ENCODE measurements around the gene PKNOX2.

Gene PKNOX2

GRCh38 chr11:125182573-125182972 is 18.0 kb downstream of the PKNOX2 start:
- peaks cover 3% of the 10 kb centered on the region for H3K36me3 Mint-ChIP-seq (ENCODE audit: insufficient read depth)
- no peaks in the 10 kb centered on the region for H3K9me3 Mint-ChIP-seq
- DNase-seq (no peak), ATAC-seq (replicated peaks) (no peak)
- no peak overlapping the region for H3K4me3 Mint-ChIP-seq
- H3K4me1 Mint-ChIP-seq (ENCODE audit: low read depth in 2 of 2), result no peaks in the 10 kb centered on the region
- H3K27me3 Mint-ChIP-seq, result peaks cover 58 to 92% of the 10 kb centered on the region in 2 donors
- no peak overlapping the region for H3K27ac Mint-ChIP-seq

DNA sequence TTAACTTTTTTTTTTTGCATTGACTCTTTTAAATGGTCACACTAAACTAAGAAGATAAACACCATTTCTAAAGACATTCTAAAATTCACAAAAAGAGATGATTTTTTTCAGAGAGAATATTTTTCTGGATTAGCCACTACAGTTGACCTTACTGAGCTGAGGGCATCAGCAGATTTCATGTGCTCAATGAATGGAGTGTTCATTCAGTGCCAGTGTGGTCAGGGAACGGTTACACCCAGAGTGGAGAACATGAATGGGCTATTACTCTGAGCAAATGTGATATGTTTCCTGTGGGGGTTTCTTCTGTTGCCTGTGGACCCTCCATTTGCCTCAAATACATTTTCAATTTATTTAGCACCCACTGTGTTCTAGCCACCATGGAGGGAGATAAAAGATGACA is 19.1 kb downstream of the PKNOX2 start:
- ATAC-seq (replicated peaks), result no peak
- H3K36me3 Mint-ChIP-seq (ENCODE audit: insufficient read depth), result peaks cover 3% of the 10 kb centered on the region
- H3K9me3 Mint-ChIP-seq, result no peaks in the 10 kb centered on the region
- DNase-seq, result no peak
- peaks cover 60 to 92% of the 10 kb centered on the region in 2 donors for H3K27me3 Mint-ChIP-seq
- no peaks in the 10 kb centered on the region for H3K4me1 Mint-ChIP-seq (ENCODE audit: low read depth in 2 of 2)
- H3K27ac Mint-ChIP-seq, result no peak overlapping the region
- H3K4me3 Mint-ChIP-seq, result no peak overlapping the region

DNA sequence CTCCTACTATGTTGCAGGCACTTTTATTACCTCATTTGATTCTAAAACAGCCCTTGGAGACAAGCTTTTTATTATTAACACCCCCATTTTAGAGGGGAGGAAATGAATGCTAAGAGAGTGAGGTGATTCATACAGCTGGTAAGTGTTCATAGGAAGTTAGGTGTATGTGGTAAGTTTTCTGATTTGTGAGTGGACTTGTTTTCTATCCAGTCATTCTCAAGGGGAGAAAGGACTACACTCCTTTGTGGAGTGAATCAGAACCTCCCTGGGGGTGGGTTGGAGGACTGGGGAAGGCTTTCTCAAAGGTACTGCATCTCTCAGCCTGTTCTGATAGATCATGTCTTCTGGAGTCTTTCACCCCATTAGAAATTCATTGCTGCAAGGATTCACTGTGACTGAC is 23.5 kb downstream of the PKNOX2 start:
- peaks cover 0 to 2% of the 10 kb centered on the region in 2 donors for H3K4me1 Mint-ChIP-seq (ENCODE audit: low read depth in 2 of 2)
- no peak for DNase-seq
- H3K27me3 Mint-ChIP-seq, result peaks cover 79 to 92% of the 10 kb centered on the region in 2 donors
- H3K27ac Mint-ChIP-seq, result no peak overlapping the region
- no peak overlapping the region for H3K4me3 Mint-ChIP-seq
- ATAC-seq (replicated peaks), result no peak
- H3K9me3 Mint-ChIP-seq, result no peaks in the 10 kb centered on the region
- no peaks in the 10 kb centered on the region for H3K36me3 Mint-ChIP-seq (ENCODE audit: insufficient read depth)

- H3K4me1 Mint-ChIP-seq (ENCODE audit: low read depth in 2 of 2), result peaks cover 0 to 2% of the 10 kb centered on the region in 2 donors
- no peaks in the 10 kb centered on the region for H3K9me3 Mint-ChIP-seq
- H3K36me3 Mint-ChIP-seq (ENCODE audit: insufficient read depth), result no peaks in the 10 kb centered on the region
- no peak overlapping the region for H3K27ac Mint-ChIP-seq
- no peak for DNase-seq
- no peak overlapping the region for H3K4me3 Mint-ChIP-seq
- no peak for ATAC-seq (replicated peaks)
- peaks cover 79 to 96% of the 10 kb centered on the region in 2 donors for H3K27me3 Mint-ChIP-seq
Observed at GRCh38 chr11:125190566-125190965, 26.0 kb downstream of the PKNOX2 start.

DNA sequence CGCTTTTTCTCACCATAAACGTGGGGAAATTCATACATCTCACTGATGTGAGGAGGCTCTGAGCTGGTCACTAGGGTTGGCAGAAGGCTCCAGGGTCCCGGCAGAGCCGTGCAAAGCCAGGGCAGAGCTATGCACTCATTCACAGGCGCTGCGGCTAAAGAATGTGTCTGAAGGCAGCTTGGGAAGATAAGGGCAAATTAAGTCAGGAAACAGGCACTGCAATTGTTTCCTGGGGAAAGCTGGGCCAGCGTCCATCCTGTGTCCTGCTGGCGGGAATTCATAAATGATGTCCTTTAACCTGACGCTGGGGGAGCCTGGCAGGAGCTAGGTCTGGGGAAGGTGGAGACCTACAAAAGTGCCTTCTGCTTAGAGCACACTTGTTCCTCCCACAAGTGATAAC is 27.6 kb downstream of the PKNOX2 start:
- Mint-ChIP-seq H3K4me1 (ENCODE audit: low read depth in 2 of 2) (peaks cover 0 to 2% of the 10 kb centered on the region in 2 donors), H3K36me3 (ENCODE audit: insufficient read depth) (no peaks in the 10 kb centered on the region), H3K27ac (no peak overlapping the region), H3K27me3 (peaks cover 72 to 94% of the 10 kb centered on the region in 2 donors), H3K9me3 (no peaks in the 10 kb centered on the region), H3K4me3 (no peak overlapping the region)
- no peak for DNase-seq
- no peak for ATAC-seq (replicated peaks)

- ATAC-seq (replicated peaks) (no peak), DNase-seq (no peak)
- peaks cover 73 to 97% of the 10 kb centered on the region in 2 donors for H3K27me3 Mint-ChIP-seq
- no peak overlapping the region for H3K27ac Mint-ChIP-seq
- H3K9me3 Mint-ChIP-seq, result no peaks in the 10 kb centered on the region
- H3K4me1 Mint-ChIP-seq (ENCODE audit: low read depth in 2 of 2), result peaks cover 0 to 2% of the 10 kb centered on the region in 2 donors
- H3K36me3 Mint-ChIP-seq (ENCODE audit: insufficient read depth), result no peaks in the 10 kb centered on the region
- H3K4me3 Mint-ChIP-seq, result no peak overlapping the region
Observed at GRCh38 chr11:125192717-125193415, 28.3 kb downstream of the PKNOX2 start.

- Mint-ChIP-seq H3K27me3 (peaks cover 73 to 97% of the 10 kb centered on the region in 2 donors), H3K4me3 (no peak overlapping the region), H3K4me1 (ENCODE audit: low read depth in 2 of 2) (peaks cover 0 to 2% of the 10 kb centered on the region in 2 donors), H3K36me3 (ENCODE audit: insufficient read depth) (no peaks in the 10 kb centered on the region), H3K27ac (no peak overlapping the region), H3K9me3 (no peaks in the 10 kb centered on the region)
- no peak for ATAC-seq (replicated peaks)
- no peak for DNase-seq
Observed at GRCh38 chr11:125193416-125193726, 28.8 kb downstream of the PKNOX2 start.

DNA sequence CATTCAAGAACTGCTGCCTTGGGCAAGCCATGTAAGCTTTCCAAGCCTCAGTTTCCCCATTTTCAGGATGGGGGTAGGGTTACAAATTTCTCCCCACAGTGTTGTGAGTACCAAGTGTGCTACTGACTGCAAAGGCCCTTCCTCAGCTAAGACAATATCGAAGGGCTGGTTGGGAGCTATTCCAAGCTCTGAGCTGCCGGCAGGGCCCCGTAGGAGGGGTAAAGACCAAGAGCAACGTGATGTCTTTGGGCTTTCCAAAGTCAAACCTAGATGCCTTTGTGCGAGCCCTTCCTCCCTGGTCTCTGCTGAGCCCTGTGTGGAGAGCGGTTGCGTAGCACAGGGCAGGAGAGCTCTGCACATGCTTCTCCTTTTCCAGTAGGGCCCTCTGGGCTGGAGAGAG is 29.3 kb downstream of the PKNOX2 start:
- Mint-ChIP-seq H3K27ac (no peak overlapping the region), H3K27me3 (peaks cover 73 to 97% of the 10 kb centered on the region in 2 donors), H3K4me3 (no peak overlapping the region), H3K36me3 (ENCODE audit: insufficient read depth) (no peaks in the 10 kb centered on the region), H3K9me3 (no peaks in the 10 kb centered on the region), H3K4me1 (ENCODE audit: low read depth in 2 of 2) (peaks cover 0 to 2% of the 10 kb centered on the region in 2 donors)
- ATAC-seq (replicated peaks) (no peak), DNase-seq (no peak)

DNA sequence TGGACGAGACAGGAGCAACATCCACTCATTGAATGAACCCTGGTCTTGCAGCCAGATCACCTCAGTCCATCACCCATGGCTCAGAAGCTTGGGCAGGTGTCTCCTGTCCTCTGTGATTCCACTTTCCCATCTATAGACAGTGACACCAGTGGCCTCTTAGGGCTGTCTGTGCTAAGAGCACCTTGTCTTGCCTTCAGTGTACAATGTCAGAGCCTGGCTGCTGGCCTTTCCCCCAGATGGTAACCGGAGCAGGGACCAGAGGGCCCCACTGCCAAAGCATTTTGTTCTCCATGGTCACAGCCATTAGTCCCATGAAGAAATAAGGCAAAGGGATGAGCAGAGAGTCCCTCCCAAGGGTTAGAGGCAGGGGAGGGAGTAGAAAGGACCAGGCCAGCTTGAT is 35.4 kb downstream of the PKNOX2 start:
- ATAC-seq (replicated peaks) (no peak), DNase-seq (no peak)
- Mint-ChIP-seq H3K4me3 (no peak overlapping the region), H3K4me1 (ENCODE audit: low read depth in 2 of 2) (no peaks in the 10 kb centered on the region), H3K36me3 (ENCODE audit: insufficient read depth) (no peaks in the 10 kb centered on the region), H3K27me3 (peaks cover 34 to 80% of the 10 kb centered on the region in 2 donors), H3K9me3 (no peaks in the 10 kb centered on the region), H3K27ac (no peak overlapping the region)

DNA sequence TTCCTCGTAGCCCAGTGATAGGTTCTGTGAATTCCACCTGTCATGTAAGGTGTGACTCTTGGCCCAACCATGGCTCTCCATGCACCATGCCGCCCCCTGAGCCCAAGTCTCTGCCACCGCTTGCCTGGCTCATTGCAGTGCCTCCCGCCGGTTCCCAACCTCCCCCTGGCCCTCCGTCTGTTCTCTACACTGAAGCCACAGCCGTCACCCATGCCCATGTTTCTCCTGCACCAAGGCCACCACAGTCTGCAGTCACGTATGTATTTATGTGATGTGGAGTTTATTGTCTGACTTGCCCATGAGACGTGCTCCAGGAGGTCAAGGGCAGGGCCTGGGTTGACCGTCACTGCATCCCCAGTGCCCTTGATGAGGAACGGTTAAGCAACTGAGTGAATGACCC is 35.9 kb downstream of the PKNOX2 start:
- ATAC-seq (replicated peaks), result no peak
- H3K27ac Mint-ChIP-seq, result no peak overlapping the region
- no peaks in the 10 kb centered on the region for H3K36me3 Mint-ChIP-seq (ENCODE audit: insufficient read depth)
- H3K27me3 Mint-ChIP-seq, result peaks cover 29 to 77% of the 10 kb centered on the region in 2 donors
- H3K4me3 Mint-ChIP-seq, result no peak overlapping the region
- no peaks in the 10 kb centered on the region for H3K4me1 Mint-ChIP-seq (ENCODE audit: low read depth in 2 of 2)
- no peak for DNase-seq
- H3K9me3 Mint-ChIP-seq, result no peaks in the 10 kb centered on the region

DNA sequence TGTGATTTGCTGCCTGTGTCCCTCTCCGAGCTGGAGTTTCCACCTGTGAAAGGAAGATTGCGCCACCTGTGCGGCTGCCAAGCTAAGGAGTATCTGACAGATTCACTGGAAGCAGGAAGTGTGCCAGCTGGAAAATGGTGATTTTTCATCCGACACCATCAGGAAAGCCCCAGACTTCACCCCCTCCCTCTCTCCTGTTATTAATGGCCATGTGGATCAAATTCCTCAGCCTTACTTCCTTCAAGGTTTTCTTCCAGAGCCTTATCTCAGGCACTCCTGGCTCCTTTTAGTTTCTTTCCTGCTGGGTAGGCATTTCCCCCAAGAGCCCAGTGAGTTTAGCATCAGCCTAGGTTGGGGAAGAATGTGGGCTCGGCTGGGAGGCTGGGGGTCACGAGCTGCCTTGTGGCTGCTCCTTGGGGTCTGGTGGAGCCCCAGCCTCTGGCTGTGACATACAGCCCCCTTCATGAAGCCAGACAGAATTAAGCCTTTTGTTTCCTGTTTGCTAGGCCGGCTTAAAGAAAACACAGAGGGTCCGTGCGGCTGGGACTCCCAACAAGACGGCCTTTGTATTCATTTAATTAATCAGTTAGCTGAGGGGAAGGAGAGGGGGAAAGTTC is 37.1 kb downstream of the PKNOX2 start:
- H3K9me3 Mint-ChIP-seq, result no peaks in the 10 kb centered on the region
- H3K27me3 Mint-ChIP-seq, result peaks cover 27 to 68% of the 10 kb centered on the region in 2 donors
- DNase-seq (no peak), ATAC-seq (replicated peaks) (no peak)
- no peak overlapping the region for H3K27ac Mint-ChIP-seq
- no peaks in the 10 kb centered on the region for H3K4me1 Mint-ChIP-seq (ENCODE audit: low read depth in 2 of 2)
- no peaks in the 10 kb centered on the region for H3K36me3 Mint-ChIP-seq (ENCODE audit: insufficient read depth)
- no peak overlapping the region for H3K4me3 Mint-ChIP-seq

GRCh38 chr11:125202362-125202880 is 37.9 kb downstream of the PKNOX2 start:
- ATAC-seq (replicated peaks) (no peak), DNase-seq (no peak)
- H3K4me1 Mint-ChIP-seq (ENCODE audit: low read depth in 2 of 2), result no peaks in the 10 kb centered on the region
- H3K4me3 Mint-ChIP-seq, result no peak overlapping the region
- no peaks in the 10 kb centered on the region for H3K36me3 Mint-ChIP-seq (ENCODE audit: insufficient read depth)
- H3K9me3 Mint-ChIP-seq, result no peaks in the 10 kb centered on the region
- H3K27me3 Mint-ChIP-seq, result peaks cover 27 to 60% of the 10 kb centered on the region in 2 donors
- no peak overlapping the region for H3K27ac Mint-ChIP-seq

DNA sequence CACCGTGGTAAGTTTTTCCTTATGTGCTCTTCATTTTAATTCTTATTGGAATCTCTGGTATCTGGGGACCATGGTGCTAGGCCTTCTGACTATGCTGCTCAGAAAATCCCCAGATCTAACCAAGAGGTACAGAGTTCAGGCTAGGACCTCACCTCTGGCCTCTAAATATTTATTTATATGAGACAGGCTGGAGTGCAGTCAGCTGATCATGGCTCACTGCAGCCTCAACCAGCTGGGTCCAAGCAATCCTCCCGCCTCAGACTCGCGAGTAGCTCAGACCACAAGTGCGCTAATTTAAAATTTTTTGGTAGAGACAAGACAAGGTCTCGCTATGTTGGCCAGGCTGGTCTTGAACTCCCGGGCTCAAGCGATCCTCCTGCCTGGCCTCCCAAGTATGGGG is 38.4 kb downstream of the PKNOX2 start:
- Mint-ChIP-seq H3K4me1 (ENCODE audit: low read depth in 2 of 2) (no peaks in the 10 kb centered on the region), H3K36me3 (ENCODE audit: insufficient read depth) (no peaks in the 10 kb centered on the region), H3K9me3 (no peaks in the 10 kb centered on the region), H3K27me3 (peaks cover 21 to 55% of the 10 kb centered on the region in 2 donors), H3K4me3 (no peak overlapping the region), H3K27ac (no peak overlapping the region)
- ATAC-seq (replicated peaks), result no peak
- DNase-seq, result no peak

- ATAC-seq (replicated peaks), result no peak
- Mint-ChIP-seq H3K4me3 (no peak overlapping the region), H3K9me3 (no peaks in the 10 kb centered on the region), H3K27me3 (peaks cover 0 to 21% of the 10 kb centered on the region in 2 donors), H3K36me3 (ENCODE audit: insufficient read depth) (no peaks in the 10 kb centered on the region), H3K27ac (no peak overlapping the region), H3K4me1 (ENCODE audit: low read depth in 2 of 2) (no peaks in the 10 kb centered on the region)
- DNase-seq, result no peak
Observed at GRCh38 chr11:125207866-125208425, 43.4 kb downstream of the PKNOX2 start.
